Ovary (tissue), 3 donors: ENCODE data around the gene PGRMC2.

Experiments used
- EP300 ChIP-seq: sonication (generic); formaldehyde crosslinking; IDR thresholded peaks from one replicate; pipeline ENCODE4 v1.6.1; 2017; ENCODE audit warnings: antibody characterized with exemption
- POLR2A ChIP-seq: fragments of 450-650 bp; IDR thresholded peaks from one replicate; pipeline ENCODE4 v1.6.1; 2017; ENCODE audit warnings: antibody characterized with exemption, mild to moderate bottlenecking, moderate library complexity
- TF ChIP-seq, protein P1 (sequence below), 3 donors: fragments of 450-650 bp in 2 of 3; fragments of 200-600 bp in 1 of 3; IDR thresholded peaks; one replicate each; pipeline versions ENCODE4 v1.5.1 to v1.8.0; 2016 to 2022; ENCODE audit warnings: antibody characterized with exemption in 3 of 3, mild to moderate bottlenecking in 1 of 3
- donor health status: DM: no; HTN: no; CAD: no.

DNA sequence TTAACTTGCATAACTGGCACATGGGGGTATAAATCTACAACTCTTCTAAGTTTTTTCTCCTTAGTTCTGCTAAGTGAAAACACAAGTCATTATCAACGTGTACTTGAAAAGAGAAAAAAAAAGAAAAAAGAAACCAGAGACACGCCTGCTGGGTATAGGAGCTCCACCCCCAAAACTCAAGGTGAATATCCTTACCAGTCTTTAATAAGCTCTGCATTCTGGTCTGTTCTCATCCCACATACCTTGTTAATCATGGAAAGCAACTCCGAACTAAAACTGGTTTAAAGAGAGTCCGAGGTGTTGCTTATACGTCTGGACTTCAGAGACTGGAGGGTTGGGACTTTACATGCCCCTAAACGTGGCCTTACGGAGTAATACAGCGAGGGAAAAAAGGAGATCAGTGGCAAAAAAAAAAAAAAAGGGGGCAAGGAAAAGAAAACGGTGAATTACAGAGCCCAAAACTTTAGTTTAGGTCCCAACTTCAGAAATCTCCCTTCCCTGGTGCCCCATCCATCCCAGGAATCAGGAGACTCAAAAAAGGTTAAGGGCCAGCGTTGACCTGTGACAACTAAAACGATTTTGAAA, 1.0 kb downstream of the PGRMC2 start:
- TF ChIP-seq, protein P1, sequence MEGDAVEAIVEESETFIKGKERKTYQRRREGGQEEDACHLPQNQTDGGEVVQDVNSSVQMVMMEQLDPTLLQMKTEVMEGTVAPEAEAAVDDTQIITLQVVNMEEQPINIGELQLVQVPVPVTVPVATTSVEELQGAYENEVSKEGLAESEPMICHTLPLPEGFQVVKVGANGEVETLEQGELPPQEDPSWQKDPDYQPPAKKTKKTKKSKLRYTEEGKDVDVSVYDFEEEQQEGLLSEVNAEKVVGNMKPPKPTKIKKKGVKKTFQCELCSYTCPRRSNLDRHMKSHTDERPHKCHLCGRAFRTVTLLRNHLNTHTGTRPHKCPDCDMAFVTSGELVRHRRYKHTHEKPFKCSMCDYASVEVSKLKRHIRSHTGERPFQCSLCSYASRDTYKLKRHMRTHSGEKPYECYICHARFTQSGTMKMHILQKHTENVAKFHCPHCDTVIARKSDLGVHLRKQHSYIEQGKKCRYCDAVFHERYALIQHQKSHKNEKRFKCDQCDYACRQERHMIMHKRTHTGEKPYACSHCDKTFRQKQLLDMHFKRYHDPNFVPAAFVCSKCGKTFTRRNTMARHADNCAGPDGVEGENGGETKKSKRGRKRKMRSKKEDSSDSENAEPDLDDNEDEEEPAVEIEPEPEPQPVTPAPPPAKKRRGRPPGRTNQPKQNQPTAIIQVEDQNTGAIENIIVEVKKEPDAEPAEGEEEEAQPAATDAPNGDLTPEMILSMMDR (IDR thresholded peaks at IDR 0.05) = no peak
- TF ChIP-seq POLR2A (no peak), EP300 (no peak)
